ENCODE data around the gene EFHD1.
A peak's percentile ranks its signal among the peaks of the same experiment; 100 is the strongest.
"Not testable (repeated sequence)": the region's sequence is repeated elsewhere in the genome, so short reads cannot be mapped to it uniquely, and the experiment has no call there.

The EFHD1 gene

GRCh38 chr2:232697059-232697806 lies 63.8 kb downstream of the EFHD1 start, which contains the start of gene GIGYF2:
GIGYF2 (plus strand) TSS chr2:232697331; CDS start chr2:232735198, 37,867 bp downstream.
- peak; percentile 97 to 98 for DNase-seq

GRCh38 chr2:232697807-232698110 lies 64.4 kb downstream of the EFHD1 start:
- no peak for DNase-seq

GRCh38 chr2:232698556-232699091 lies 65.2 kb downstream of the EFHD1 start:
- DNase-seq, result no peak

- DNase-seq, result no peak
These were observed 65.7 kb downstream of the EFHD1 start for GRCh38 chr2:232699110-232699509.

GRCh38 chr2:232700154-232700553 lies 66.8 kb downstream of the EFHD1 start:
- DNase-seq, result no peak

- DNase-seq, result no peak
These were observed 73.7 kb downstream of the EFHD1 start for GRCh38 chr2:232707076-232707475.

GRCh38 chr2:232713505-232713904 lies 80.1 kb downstream of the EFHD1 start:
- DNase-seq, result no peak

GRCh38 chr2:232714969-232715368 lies 81.6 kb downstream of the EFHD1 start:
- DNase-seq, result no peak

- DNase-seq, result not testable (repeated sequence)
These were observed 86.7 kb downstream of the EFHD1 start for GRCh38 chr2:232720056-232720455.

- DNase-seq, result no peak
These were observed 87.9 kb downstream of the EFHD1 start for GRCh38 chr2:232721261-232721660.

- DNase-seq, result no peak
These were observed 88.5 kb downstream of the EFHD1 start for GRCh38 chr2:232721882-232722281.

GRCh38 chr2:232723027-232723426 lies 89.6 kb downstream of the EFHD1 start:
- no peak for DNase-seq

- DNase-seq, result no peak
These were observed 95.4 kb downstream of the EFHD1 start for GRCh38 chr2:232728785-232729184.

GRCh38 chr2:232731470-232731869 lies 98.1 kb downstream of the EFHD1 start:
- no peak for DNase-seq
